OCI-LY3 (cell line): Measurements from ENCODE around the gene IQCH.

Experiments used
- H2AFZ ChIP-seq: fragments of 200-600, 300-600 bp; shearing (Covaris generic); 2 replicates; pipeline ENCODE4 v1.6.0; 2014; ENCODE audit warnings: antibody characterized with exemption, low read depth, low read length
- H3K27ac ChIP-seq: fragments of 200-600, 300-600 bp; sonication (generic); 2 replicates; pipeline ENCODE4 v1.5.1; 2014; ENCODE audit warnings: mild to moderate bottlenecking, low read length, moderate library complexity, mixed read lengths
- H3K27me3 ChIP-seq: fragments of 200-600, 300-600 bp; sonication (generic); 2 replicates; pipeline ENCODE4 v1.6.1; 2014; ENCODE audit warnings: low read depth, low read length, mixed read lengths
- H3K36me3 ChIP-seq: fragments of 200-600, 300-600 bp; sonication (generic); replicated peaks from 2 replicates; pipeline ENCODE3; 2014; ENCODE audit warnings: low read depth, low read length, mixed read lengths
- H3K4me1 ChIP-seq: fragments of 300-600, 200-600 bp; sonication (generic); 2 replicates; pipeline ENCODE4 v1.6.1; 2014; ENCODE audit warnings: low read length, mixed read lengths
- H3K4me2 ChIP-seq: fragments of 200-600, 300-600 bp; sonication (generic); 2 replicates; pipeline ENCODE4 v1.6.1; 2014; ENCODE audit warnings: low read length, mixed read lengths
- H3K4me3 ChIP-seq: fragments of 300-600, 200-600 bp; sonication (generic); 2 replicates; pipeline ENCODE4 v1.5.1; 2014; ENCODE audit warnings: antibody characterized with exemption, mild to moderate bottlenecking, low read length, moderate library complexity
- H3K79me2 ChIP-seq: fragments of 300-600, 200-600 bp; shearing (Covaris generic); 2 replicates; pipeline ENCODE4 v1.6.1; 2014; ENCODE audit warnings: mild to moderate bottlenecking, low read length, mixed read lengths
- H3K9ac ChIP-seq: fragments of 300-600, 200-600 bp; shearing (Covaris generic); 2 replicates; pipeline ENCODE4 v1.6.0; 2014; ENCODE audit warnings: mild to moderate bottlenecking, low read length, moderate library complexity
- H3K9me3 ChIP-seq: fragments of 200-600, 300-600 bp; shearing (Covaris generic); 2 replicates; pipeline ENCODE4 v1.6.1; 2014; ENCODE audit warnings: low read length, mixed read lengths; ENCODE audit not compliant: insufficient read depth
- H4K20me1 ChIP-seq: fragments of 200-600, 300-600 bp; sonication (generic); 2 replicates; pipeline ENCODE4 v1.6.1; 2016; ENCODE audit warnings: low read length, mixed read lengths; ENCODE audit not compliant: insufficient read depth
- EZH2phosphoT487 ChIP-seq: fragments of 200-600 bp; shearing (Covaris generic); IDR thresholded peaks from 2 replicates; pipeline ENCODE4 v1.6.1; 2018; ENCODE audit warnings: antibody characterized with exemption, mixed run types, low read depth
- TF ChIP-seq, protein P1 (sequence below): fragments of 200-600, 300-600 bp; sonication (generic); IDR thresholded peaks from 2 replicates; pipeline ENCODE4 v1.5.1; 2014; ENCODE audit warnings: antibody characterized with exemption, low read length, low read depth

The IQCH gene

DNA sequence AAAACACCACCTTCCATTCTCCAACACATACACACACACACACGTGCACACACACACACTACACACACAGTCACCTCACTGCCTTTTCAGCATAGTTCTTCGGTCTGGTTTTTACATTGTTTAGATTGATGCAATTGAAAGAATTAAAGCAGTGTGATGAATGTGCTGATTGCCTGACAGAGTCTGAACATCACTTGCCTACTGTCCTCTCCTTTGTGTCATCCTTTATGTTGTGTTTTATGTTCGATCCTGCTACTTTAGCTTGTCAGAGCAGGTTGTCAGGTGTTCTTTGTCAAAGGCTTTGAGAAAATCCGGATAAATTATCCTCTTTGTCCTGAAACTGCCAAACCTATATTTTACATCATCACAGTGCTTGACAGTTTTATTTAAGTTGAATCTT lies 80.4 kb downstream of the IQCH start:
- Histone ChIP-seq H3K27ac (no peak overlapping the region), H3K9me3 (no peaks in the 10 kb centered on the region), H3K79me2 (no peaks in the 10 kb centered on the region), H4K20me1 (no peaks in the 10 kb centered on the region), H3K27me3 (no peaks in the 10 kb centered on the region), H3K4me1 (peaks cover 15% of the 10 kb centered on the region), H3K4me3 (no peak overlapping the region), H3K4me2 (no peak overlapping the region), H2AFZ (no peak overlapping the region), H3K36me3 (no peaks in the 10 kb centered on the region), H3K9ac (no peak overlapping the region)
- TF ChIP-seq, protein P1, sequence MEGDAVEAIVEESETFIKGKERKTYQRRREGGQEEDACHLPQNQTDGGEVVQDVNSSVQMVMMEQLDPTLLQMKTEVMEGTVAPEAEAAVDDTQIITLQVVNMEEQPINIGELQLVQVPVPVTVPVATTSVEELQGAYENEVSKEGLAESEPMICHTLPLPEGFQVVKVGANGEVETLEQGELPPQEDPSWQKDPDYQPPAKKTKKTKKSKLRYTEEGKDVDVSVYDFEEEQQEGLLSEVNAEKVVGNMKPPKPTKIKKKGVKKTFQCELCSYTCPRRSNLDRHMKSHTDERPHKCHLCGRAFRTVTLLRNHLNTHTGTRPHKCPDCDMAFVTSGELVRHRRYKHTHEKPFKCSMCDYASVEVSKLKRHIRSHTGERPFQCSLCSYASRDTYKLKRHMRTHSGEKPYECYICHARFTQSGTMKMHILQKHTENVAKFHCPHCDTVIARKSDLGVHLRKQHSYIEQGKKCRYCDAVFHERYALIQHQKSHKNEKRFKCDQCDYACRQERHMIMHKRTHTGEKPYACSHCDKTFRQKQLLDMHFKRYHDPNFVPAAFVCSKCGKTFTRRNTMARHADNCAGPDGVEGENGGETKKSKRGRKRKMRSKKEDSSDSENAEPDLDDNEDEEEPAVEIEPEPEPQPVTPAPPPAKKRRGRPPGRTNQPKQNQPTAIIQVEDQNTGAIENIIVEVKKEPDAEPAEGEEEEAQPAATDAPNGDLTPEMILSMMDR, result no peak
- no peak for TF ChIP-seq EZH2phosphoT487

- H3K27ac ChIP-seq, result no peak overlapping the region
- H3K9me3 ChIP-seq, result no peaks in the 10 kb centered on the region
- TF ChIP-seq, protein P1, result no peak
- TF ChIP-seq EZH2phosphoT487, result no peak
- H3K27me3 ChIP-seq, result no peaks in the 10 kb centered on the region
- no peak overlapping the region for H2AFZ ChIP-seq
- no peak overlapping the region for H3K4me3 ChIP-seq
- no peak overlapping the region for H3K9ac ChIP-seq
- H4K20me1 ChIP-seq, result no peaks in the 10 kb centered on the region
- no peak overlapping the region for H3K4me2 ChIP-seq
- no peaks in the 10 kb centered on the region for H3K36me3 ChIP-seq
- peaks cover 10% of the 10 kb centered on the region for H3K4me1 ChIP-seq
- no peaks in the 10 kb centered on the region for H3K79me2 ChIP-seq
Measured at GRCh38 chr15:67335534-67336222, 81.1 kb downstream of the IQCH start.

- Histone ChIP-seq H3K36me3 (no peaks in the 10 kb centered on the region), H3K4me1 (peaks cover 4% of the 10 kb centered on the region), H3K27me3 (no peaks in the 10 kb centered on the region), H3K9ac (no peak overlapping the region), H3K4me3 (no peak overlapping the region), H3K4me2 (no peak overlapping the region), H2AFZ (no peak overlapping the region), H4K20me1 (no peaks in the 10 kb centered on the region), H3K27ac (no peak overlapping the region), H3K79me2 (no peaks in the 10 kb centered on the region), H3K9me3 (no peaks in the 10 kb centered on the region)
- TF ChIP-seq, protein P1, result no peak
- no peak for TF ChIP-seq EZH2phosphoT487
Measured at GRCh38 chr15:67340630-67341029, 86.0 kb downstream of the IQCH start.

DNA sequence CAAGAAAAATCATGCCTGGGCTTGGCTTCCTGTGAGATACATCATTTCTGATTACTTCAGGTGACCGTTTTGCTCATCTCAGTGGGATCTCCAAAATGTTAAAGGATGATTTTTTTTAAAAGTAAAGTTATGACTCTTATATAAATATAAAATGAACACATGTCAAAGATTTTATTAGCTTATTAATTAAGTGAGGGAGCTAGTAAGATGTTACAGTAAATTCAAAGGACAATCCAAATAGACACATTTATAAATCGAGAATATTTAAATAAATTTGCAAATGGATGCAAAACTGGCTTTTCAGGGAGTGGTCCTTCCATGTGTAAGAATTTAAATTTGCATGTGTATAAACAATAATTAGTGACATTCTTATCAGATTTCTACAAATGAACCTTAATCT lies 87.0 kb downstream of the IQCH start:
- Histone ChIP-seq H4K20me1 (no peaks in the 10 kb centered on the region), H3K9me3 (no peaks in the 10 kb centered on the region)
- TF ChIP-seq, protein P1, result no peak
- no peak for TF ChIP-seq EZH2phosphoT487

More for the DNA sequence above, 87.0 kb downstream of the IQCH start:
- Histone ChIP-seq H3K4me3 (no peak overlapping the region), H3K79me2 (no peaks in the 10 kb centered on the region), H3K4me2 (no peak overlapping the region), H2AFZ (no peak overlapping the region), H3K27ac (no peak overlapping the region), H3K9ac (no peak overlapping the region), H3K27me3 (no peaks in the 10 kb centered on the region), H3K4me1 (no peaks in the 10 kb centered on the region), H3K36me3 (no peaks in the 10 kb centered on the region)
